WI38 (cell line): ENCODE results near the gene RHEB.

Experiments
- H3K4me3 ChIP-seq: 2 replicates; pipeline ENCODE4 v1.5.1; 2011; ENCODE audit warnings: low read depth, mild to moderate bottlenecking, control low read depth, low read length
- CTCF ChIP-seq: IDR thresholded peaks from 2 replicates; pipeline ENCODE4 v1.5.1; 2012; ENCODE audit warnings: low read depth, mild to moderate bottlenecking, control low read depth, low read length

Gene RHEB

GRCh38 chr7:151465169-151465568 is 54.5 kb downstream of the RHEB start:
- no peak overlapping the region for H3K4me3 ChIP-seq
- TF ChIP-seq CTCF: no peak

GRCh38 chr7:151462306-151462779 is 57.4 kb downstream of the RHEB start:
- H3K4me3 ChIP-seq: no peak overlapping the region
- no peak for TF ChIP-seq CTCF

GRCh38 chr7:151461942-151462230 is 57.8 kb downstream of the RHEB start:
- no peak overlapping the region for H3K4me3 ChIP-seq

GRCh38 chr7:151461096-151461941 is 58.4 kb downstream of the RHEB start:
- H3K4me3 ChIP-seq: no peak overlapping the region
- TF ChIP-seq CTCF: no peak

More at GRCh38 chr7:151461942-151462230, 57.8 kb downstream of the RHEB start:
- no peak for TF ChIP-seq CTCF

GRCh38 chr7:151460474-151460855 is 59.2 kb downstream of the RHEB start:
- TF ChIP-seq CTCF: no peak
- peak overlapping the region; percentile 29 for H3K4me3 ChIP-seq

GRCh38 chr7:151459726-151460473 is 59.8 kb downstream of the RHEB start:
- peak overlapping the region; percentile 29 for H3K4me3 ChIP-seq
- TF ChIP-seq CTCF: peak; percentile 46; the same call in 1 of the 2 replicates

- no peak for TF ChIP-seq CTCF
- H3K4me3 ChIP-seq: no peak overlapping the region
These were observed 62.2 kb downstream of the RHEB start for GRCh38 chr7:151457534-151457933.
